HG02763 (cell line): ENCODE results near the gene SON.
"Not testable (repeated sequence)": the region's sequence is repeated elsewhere in the genome, so short reads cannot be mapped to it uniquely, and the experiment has no call there.

Source experiments
- ATAC-seq: cut with Tn5 transposase; IDR thresholded peaks from one replicate; pipeline ENCODE4 v1.9.1; 2021; ENCODE audit warnings: mild to moderate bottlenecking, moderate library complexity; ENCODE audit not compliant: unreplicated experiment

SON gene, protein sequence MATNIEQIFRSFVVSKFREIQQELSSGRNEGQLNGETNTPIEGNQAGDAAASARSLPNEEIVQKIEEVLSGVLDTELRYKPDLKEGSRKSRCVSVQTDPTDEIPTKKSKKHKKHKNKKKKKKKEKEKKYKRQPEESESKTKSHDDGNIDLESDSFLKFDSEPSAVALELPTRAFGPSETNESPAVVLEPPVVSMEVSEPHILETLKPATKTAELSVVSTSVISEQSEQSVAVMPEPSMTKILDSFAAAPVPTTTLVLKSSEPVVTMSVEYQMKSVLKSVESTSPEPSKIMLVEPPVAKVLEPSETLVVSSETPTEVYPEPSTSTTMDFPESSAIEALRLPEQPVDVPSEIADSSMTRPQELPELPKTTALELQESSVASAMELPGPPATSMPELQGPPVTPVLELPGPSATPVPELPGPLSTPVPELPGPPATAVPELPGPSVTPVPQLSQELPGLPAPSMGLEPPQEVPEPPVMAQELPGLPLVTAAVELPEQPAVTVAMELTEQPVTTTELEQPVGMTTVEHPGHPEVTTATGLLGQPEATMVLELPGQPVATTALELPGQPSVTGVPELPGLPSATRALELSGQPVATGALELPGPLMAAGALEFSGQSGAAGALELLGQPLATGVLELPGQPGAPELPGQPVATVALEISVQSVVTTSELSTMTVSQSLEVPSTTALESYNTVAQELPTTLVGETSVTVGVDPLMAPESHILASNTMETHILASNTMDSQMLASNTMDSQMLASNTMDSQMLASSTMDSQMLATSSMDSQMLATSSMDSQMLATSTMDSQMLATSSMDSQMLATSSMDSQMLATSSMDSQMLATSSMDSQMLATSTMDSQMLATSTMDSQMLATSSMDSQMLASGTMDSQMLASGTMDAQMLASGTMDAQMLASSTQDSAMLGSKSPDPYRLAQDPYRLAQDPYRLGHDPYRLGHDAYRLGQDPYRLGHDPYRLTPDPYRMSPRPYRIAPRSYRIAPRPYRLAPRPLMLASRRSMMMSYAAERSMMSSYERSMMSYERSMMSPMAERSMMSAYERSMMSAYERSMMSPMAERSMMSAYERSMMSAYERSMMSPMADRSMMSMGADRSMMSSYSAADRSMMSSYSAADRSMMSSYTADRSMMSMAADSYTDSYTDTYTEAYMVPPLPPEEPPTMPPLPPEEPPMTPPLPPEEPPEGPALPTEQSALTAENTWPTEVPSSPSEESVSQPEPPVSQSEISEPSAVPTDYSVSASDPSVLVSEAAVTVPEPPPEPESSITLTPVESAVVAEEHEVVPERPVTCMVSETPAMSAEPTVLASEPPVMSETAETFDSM (N-terminal part only)

DNA sequence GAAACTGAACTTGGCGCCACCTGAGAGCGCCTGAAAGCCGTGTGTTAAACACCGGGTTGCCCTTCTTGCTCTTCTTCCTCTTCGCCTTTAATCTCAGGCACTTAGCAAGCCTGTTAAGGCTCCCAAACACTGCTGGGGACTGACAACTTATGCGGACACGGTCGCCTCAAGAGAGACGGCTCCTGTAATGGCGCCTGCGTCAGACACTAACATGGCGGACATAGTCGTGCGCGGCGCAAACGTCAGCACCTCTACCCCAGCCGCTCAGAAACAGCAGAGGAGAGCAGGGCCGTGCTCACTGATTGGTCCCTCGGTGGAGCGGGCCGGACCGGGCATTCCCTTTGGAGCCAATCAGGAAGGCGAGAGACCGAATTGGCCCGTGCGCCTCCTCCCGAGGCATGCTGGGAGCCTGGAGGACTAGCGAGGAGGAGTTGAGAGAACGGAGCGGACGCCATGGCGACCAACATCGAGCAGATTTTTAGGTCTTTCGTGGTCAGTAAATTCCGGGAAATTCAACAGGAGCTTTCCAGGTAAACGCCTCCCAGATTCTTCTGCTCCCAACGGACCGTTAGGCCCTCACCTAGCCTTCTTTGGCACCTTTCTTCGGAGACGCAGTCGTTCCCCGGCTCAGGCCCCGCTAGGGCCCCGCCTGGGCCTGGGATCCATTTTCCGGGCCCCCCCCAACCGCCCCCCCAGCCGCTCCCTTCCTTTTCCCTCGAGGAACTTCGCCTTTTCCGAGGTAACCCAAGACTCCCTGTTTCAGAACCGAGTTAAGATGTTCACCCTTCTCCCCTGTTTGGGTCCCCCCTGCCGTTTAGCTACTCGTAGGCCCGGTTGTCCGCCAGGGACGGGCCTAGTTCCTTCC, at the start of gene SON:
SON (plus strand) TSS at position 399 of the 865 bp plus-strand sequence; CDS start at position 454, 55 bp downstream.
- peak; percentile 93 for ATAC-seq

DNA sequence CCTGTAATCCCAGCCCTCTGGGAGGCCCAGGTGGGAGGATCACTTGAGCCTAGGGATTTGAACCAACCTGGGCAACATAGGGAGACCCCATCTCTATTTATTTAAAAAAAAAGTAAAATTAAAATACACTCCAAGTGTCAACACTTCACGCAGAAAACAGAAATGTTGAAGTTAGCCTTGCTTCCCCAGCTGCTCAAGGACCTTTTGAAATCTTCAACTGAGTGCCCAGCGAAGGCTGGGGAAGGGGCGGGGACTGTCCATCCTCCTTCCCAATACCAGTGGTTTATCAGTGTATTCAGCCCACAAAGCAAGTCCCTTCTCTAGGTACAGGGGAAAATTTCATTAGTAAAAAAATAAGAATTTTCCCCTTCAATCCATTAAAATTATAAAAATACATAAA, 49.1 kb upstream of the SON start:
- ATAC-seq: no peak

DNA sequence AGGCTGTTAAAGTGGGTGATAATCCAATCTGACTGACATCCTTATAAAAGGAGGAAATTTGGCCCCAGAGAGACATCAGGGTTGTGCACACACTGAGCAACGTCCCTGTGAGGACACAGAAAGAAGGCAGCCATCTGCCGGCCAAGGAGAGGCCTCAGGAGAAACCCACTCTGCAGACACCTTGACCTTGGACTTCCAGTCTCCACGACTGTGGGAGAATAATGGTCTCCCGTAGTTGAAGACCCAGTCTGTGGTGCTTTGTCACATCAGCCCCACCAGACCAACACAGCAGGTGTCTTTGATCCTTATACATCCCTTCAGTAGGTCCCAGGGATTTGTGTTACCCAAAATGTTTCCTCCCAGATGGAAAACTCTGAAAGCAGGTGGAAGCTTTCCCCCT, 47.1 kb upstream of the SON start:
- no peak for ATAC-seq

DNA sequence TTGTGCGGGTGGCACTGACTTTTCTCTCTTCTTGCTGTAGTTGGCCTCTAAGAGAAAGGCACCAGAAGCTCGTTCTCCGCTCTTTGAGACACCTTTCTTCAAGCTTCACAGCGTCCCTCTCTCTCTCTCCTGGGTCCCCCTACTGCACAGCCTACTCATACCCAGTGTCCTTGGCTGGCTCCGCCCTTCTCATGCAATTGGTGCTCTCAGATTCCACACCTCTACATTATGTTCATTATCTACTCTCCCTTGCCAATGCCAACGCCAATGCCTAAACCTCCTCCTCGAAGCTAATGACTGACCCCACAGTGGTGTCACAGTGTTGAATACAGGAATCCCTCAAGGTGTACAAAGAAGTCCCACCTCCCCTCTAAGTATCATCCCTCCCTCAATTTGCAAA, 46.5 kb upstream of the SON start:
- no peak for ATAC-seq

DNA sequence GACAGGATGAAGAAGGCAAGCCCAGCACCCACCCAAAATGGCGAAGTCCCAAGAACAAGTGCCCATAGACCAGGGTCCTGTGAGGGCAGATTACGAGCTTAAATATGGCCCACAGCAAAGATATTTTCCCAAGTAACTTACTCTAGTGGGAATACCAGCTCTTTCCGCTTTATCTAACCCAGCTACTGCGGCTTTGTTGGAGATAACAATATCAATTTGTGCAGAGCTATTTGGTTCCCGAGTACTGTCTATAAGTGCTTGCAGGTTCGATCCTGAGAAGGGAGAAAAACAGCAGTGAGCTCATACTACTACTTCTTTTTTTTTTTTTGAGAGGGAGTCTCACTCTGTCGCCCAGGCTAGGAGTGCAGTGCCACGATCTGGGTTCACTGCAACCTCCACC, 37.0 kb upstream of the SON start:
- no peak for ATAC-seq

DNA sequence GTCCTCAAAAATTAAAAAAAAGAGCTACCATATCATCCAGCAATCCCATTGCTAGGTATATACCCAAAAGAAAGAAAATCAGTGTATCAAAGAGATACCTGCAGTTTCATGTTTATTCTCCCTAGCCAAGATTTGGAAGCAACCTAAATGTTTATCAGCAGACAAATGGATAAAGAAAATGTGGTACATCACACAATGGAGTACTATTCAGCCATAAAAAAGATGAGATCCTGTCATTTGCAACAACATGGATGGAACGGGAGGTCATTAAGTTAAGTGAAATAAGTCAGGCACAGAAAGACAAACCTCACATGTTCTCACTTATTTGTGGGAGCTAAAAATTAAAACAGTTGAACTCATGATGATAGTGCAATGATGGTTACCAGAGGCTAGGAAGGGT, 35.8 kb upstream of the SON start:
- ATAC-seq: not testable (repeated sequence)

DNA sequence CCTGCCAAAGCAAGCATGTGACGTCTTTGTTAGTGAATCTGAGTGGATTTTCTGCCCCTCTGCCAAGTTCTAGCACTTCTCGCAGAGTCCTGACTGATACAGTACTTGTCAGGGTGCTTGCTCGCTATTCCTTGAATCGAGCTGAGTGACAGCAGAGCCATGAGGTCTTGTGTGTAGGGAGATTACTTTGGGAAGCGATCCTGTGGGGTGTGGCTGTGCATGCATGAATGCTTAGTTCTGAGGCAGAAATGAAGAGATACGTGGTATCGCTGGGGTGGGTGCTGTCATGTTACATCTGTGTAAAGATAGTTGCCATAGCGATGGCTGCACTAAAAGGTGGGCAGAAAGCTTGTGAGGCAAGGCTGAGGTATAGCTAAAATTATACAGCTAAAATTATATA, 32.0 kb upstream of the SON start:
- ATAC-seq: no peak

DNA sequence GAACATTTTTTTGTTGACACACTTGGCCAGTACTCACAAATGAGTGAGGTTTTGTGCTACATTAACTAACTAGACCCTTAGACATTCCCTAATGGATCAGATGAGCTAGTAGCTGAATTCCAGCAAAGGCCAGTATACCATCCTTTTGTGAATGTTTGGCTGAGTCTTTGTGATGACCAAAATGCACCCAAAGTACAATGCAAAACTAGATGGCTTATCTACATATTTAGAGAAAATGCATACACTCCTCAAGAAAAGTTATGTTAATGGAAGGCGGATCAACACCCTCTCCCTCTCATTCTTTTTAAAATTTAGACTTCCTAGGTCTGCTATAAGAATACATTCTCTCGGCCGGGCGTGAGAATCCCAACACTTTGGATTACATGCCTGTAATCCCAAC, 31.2 kb upstream of the SON start:
- ATAC-seq: no peak

DNA sequence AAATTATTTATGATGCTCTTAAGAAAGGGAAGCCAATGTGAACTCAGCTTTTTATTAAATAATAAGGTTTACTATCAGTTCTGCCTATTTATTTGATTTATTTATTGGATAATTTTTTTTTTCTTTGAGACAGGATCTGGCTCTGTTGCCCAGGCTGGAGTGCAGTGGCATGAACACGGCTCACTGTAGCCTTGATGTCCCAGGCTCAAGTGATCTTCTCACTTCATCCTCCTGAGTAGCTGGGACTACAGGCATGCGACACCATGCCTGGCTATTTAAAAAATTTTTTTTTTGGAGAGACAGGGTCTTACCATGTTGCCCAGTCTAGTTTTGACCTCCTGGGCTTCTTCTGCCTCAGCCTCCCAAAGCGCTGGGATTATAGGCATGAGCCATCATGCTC, 30.4 kb upstream of the SON start:
- no peak for ATAC-seq

DNA sequence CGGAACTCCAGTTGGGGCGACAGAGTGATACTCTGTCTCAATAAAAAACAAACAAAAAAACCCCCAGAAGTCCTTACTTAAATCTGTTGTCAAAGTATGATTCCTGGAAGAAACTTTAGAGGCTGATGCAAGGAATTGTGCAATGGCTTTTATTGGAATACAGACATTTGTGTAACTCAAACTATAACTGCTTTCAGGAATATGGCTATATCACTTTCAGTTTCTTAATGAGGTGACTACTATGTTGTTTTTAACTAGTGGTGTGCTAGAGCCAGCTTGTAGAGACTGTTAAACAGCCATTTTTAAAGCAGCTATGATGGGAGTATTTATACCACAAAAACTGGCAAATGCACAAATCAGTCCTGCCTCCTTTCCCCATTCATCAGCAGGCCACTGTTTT, 28.6 kb upstream of the SON start:
- ATAC-seq: no peak

DNA sequence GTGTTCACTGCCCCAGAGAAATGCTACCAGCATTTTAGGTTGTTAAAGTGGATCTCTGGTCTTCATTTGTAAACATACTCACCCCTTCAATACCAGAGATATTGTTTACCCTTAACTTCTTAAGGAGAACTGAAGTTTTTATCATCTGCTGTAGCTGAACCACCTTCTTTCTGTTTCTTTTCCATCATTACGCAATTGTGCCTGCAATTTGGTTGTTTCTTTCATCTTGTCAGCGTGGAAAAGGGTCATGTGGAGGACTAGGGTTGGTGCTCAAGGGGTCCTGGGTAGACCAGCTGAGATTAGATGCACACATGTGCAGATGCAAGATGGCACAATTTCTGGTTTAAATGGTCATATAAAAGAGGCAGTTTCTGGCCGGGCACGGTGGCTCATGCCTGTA, 23.9 kb upstream of the SON start:
- ATAC-seq: no peak

DNA sequence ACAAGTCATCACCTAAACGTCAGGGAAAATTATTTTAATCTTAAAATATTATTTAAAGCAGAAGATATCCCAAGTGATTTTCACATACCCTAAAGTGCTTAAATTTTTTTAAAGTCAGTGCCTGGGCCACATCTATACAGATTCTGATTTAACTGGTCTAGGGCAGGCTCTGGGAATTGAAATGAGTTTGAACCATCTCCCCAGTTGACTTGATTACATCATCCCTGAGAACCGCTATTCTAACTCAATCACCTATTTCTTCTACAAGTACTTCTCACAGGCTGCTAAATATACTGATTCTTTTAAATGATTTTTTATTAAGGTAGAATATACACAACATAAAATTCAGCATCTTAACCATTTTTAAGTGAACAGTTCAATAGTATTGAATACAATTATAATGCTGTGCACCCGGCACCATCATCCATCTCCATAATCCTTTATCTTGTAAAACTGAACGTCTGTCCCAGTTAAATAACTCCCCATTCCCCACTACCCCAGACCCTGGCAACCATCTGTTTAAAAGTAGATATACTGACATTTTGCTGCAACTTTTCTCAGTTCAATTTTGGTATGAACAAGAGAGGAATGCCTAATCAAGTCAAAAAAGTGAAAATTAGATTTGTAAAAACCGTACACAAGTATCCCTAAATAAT, 20.4 kb upstream of the SON start:
- no peak for ATAC-seq

DNA sequence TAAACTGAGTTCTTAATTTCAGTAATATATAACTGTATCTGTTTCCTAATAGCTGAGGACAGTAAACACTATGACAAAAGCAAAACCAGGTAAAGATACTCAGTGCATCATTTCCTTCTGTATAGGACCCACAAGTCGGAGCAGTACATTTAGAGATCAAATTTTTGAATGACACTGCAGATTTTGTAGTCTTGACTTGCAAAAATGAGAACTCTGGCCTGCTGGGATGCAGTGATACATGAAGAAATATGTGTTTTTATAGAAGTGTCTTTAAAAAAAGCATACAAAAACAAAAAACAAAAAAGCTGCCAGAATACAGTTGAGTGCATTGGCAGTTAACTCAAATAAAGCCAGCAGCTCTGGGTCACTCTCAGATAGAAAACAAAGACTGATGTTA, 19.9 kb upstream of the SON start:
- ATAC-seq: no peak

DNA sequence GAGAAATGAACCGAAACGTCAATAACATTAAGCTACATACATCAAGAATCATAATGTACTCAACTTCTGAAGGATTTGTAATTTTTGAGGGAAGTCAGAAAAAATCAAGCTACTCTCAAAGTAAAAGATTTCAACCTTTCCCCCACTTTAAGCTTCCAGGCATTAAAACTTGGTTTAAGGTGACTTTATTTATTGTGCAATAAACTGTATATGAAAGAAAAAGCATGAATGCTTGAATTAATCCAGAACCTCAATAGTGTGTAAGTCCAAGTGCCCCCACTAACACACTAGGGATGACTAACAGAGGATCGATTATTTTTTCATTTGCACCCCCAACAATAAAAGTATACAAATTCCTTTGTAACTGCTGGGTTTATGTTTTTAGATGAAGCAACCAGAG, 11.8 kb upstream of the SON start:
- ATAC-seq: no peak

DNA sequence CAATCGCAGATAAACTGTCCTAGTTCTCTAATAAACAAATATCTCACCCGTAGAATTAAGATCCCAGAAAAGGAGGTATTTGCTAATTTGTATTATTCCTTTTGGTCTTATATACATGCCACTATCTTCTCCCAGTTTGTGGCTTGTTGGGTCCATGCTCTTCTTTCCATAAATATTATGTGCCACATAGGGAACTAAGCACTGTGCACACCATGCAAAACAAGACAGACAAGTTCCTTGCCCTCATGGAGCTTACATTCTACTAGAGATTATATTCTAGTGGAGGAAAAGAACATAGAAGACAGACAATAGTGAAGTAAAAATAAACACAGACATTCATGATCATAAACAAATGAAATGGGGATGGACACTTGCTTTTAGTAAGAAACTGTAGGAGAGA, 5.6 kb upstream of the SON start:
- ATAC-seq: no peak

DNA sequence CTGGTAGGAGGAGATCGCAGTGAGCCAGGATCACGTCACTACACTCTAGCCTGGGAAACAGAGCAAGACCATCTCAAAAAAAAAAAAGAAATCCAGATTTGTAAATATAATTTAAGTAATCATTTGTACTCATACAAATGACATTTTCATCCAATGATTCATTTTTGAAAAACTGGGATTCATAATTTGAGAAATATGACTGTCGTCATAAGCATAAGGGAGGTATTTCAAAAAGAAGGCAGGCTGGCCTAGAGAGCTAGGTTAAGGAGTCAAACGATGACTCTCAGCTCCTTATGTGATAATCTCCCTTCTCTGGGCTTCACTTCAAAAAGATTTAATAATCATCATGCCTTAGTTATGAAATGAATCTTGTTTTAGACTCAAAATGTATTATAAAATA, 3.2 kb upstream of the SON start:
- ATAC-seq: no peak

DNA sequence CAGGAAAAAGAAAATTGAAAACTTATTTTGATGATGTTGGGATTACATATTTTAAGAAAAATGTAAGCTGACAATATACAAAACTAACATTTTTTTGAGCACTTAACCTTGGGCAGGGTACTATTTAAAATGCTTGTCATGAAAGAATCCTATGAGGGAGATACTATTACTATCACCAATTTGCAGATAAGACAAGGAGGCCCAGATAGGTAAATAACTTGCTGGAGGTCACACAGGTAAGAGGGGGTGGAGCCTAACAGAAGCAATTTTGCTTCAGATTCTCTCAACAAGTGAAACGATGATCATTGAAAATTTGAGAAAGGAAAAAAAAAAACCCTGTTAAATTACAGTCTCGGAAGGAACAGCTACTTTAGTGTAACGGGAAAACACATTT, 2.1 kb upstream of the SON start:
- ATAC-seq: no peak

DNA sequence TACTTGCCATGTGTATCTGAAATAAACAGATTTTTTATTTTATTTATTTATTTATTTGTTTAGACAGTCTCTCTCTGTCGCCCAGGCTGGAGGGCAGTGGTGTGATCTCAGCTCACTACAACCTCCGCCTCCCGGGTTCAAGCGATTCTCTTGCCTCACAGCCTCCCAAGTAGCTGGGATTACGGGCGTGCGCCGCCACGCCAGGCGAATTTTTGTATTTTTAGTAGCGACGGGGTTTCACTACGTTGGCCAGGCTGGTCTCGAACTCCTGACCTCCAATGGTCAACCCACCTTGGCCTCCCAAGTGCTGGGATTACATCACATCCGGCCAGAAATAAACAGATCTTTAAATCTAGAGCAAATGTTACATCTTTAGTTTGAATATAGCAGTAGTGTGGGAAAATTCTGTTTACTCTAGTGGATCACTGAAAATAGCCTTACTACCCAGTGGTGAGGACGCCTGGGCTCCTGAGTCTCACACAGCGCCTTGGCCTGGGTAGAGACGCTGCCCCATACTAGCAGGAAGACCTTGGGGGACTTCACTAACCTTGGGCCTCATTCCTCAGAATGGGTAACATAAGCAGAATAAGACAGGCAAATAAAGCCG, 1.6 kb upstream of the SON start:
- ATAC-seq: no peak
